Measurements from ENCODE around the gene TCEANC2.

Gene TCEANC2

GRCh38 chr1:54103414-54103813, 50.0 kb downstream of the TCEANC2 start:
- no peak for TF ChIP-seq FOXP2 (optimal IDR thresholded peaks at IDR 0.05; ENCODE audit: borderline replicate concordance, extremely low read depth, extremely low read length, insufficient read depth)
- TF ChIP-seq SIN3A (IDR thresholded peaks at IDR 0.05; ENCODE audit: borderline replicate concordance, insufficient read depth, low read length): no peak
- TF ChIP-seq REST (IDR thresholded peaks at IDR 0.05; ENCODE audit: insufficient read depth in 1 of 2, low read depth in 2 of 2, low read length in 2 of 2): no peak
- no peak for TF ChIP-seq TAF1 (IDR thresholded peaks at IDR 0.05; ENCODE audit: borderline replicate concordance, insufficient read depth, low read length)
- TF ChIP-seq POLR2AphosphoS5 (IDR thresholded peaks at IDR 0.05; ENCODE audit: low read depth, low read length): no peak

- TF ChIP-seq TAF1 (IDR thresholded peaks at IDR 0.05; ENCODE audit: borderline replicate concordance, insufficient read depth, low read length) (no peak), SIN3A (IDR thresholded peaks at IDR 0.05; ENCODE audit: borderline replicate concordance, insufficient read depth, low read length) (no peak), FOXP2 (optimal IDR thresholded peaks at IDR 0.05; ENCODE audit: borderline replicate concordance, extremely low read depth, extremely low read length, insufficient read depth) (no peak), REST (IDR thresholded peaks at IDR 0.05; ENCODE audit: insufficient read depth in 1 of 2, low read depth in 2 of 2, low read length in 2 of 2) (no peak), POLR2AphosphoS5 (IDR thresholded peaks at IDR 0.05; ENCODE audit: low read depth, low read length) (no peak)
These were observed 51.7 kb downstream of the TCEANC2 start for GRCh38 chr1:54105080-54105479.

GRCh38 chr1:54105736-54106269, 52.4 kb downstream of the TCEANC2 start:
- TF ChIP-seq REST (IDR thresholded peaks at IDR 0.05; ENCODE audit: insufficient read depth in 1 of 2, low read depth in 2 of 2, low read length in 2 of 2) (no peak), FOXP2 (optimal IDR thresholded peaks at IDR 0.05; ENCODE audit: borderline replicate concordance, extremely low read depth, extremely low read length, insufficient read depth) (no peak), POLR2AphosphoS5 (IDR thresholded peaks at IDR 0.05; ENCODE audit: low read depth, low read length) (no peak), SIN3A (IDR thresholded peaks at IDR 0.05; ENCODE audit: borderline replicate concordance, insufficient read depth, low read length) (no peak), TAF1 (IDR thresholded peaks at IDR 0.05; ENCODE audit: borderline replicate concordance, insufficient read depth, low read length) (no peak)

- no peak for TF ChIP-seq POLR2AphosphoS5 (IDR thresholded peaks at IDR 0.05; ENCODE audit: low read depth, low read length)
- TF ChIP-seq REST (IDR thresholded peaks at IDR 0.05; ENCODE audit: insufficient read depth in 1 of 2, low read depth in 2 of 2, low read length in 2 of 2): no peak
- no peak for TF ChIP-seq TAF1 (IDR thresholded peaks at IDR 0.05; ENCODE audit: borderline replicate concordance, insufficient read depth, low read length)
- no peak for TF ChIP-seq SIN3A (IDR thresholded peaks at IDR 0.05; ENCODE audit: borderline replicate concordance, insufficient read depth, low read length)
- no peak for TF ChIP-seq FOXP2 (optimal IDR thresholded peaks at IDR 0.05; ENCODE audit: borderline replicate concordance, extremely low read depth, extremely low read length, insufficient read depth)
These were observed 53.7 kb downstream of the TCEANC2 start for GRCh38 chr1:54107131-54107530.

GRCh38 chr1:54108156-54108555, 54.7 kb downstream of the TCEANC2 start:
- TF ChIP-seq POLR2AphosphoS5 (IDR thresholded peaks at IDR 0.05; ENCODE audit: low read depth, low read length) (no peak), REST (IDR thresholded peaks at IDR 0.05; ENCODE audit: insufficient read depth in 1 of 2, low read depth in 2 of 2, low read length in 2 of 2) (no peak), FOXP2 (optimal IDR thresholded peaks at IDR 0.05; ENCODE audit: borderline replicate concordance, extremely low read depth, extremely low read length, insufficient read depth) (no peak), TAF1 (IDR thresholded peaks at IDR 0.05; ENCODE audit: borderline replicate concordance, insufficient read depth, low read length) (no peak), SIN3A (IDR thresholded peaks at IDR 0.05; ENCODE audit: borderline replicate concordance, insufficient read depth, low read length) (no peak)
